HL-60/S4 treated with retinoic acid at 250 ng/mL for 4 days and 3 days (cell line): ENCODE results near the gene DUS2.
"Not testable (repeated sequence)": the region's sequence is repeated elsewhere in the genome, so short reads cannot be mapped to it uniquely, and the experiment has no call there.

ENCODE experiments used
- in situ Hi-C: fragments of 300-500 bp; cut with MboI; formaldehyde crosslinking; loops from 2 replicates; pipeline ENCODE4 v1.7.0; 2022; ENCODE audit warnings: low sequenced_read_pairs

Gene DUS2

DNA sequence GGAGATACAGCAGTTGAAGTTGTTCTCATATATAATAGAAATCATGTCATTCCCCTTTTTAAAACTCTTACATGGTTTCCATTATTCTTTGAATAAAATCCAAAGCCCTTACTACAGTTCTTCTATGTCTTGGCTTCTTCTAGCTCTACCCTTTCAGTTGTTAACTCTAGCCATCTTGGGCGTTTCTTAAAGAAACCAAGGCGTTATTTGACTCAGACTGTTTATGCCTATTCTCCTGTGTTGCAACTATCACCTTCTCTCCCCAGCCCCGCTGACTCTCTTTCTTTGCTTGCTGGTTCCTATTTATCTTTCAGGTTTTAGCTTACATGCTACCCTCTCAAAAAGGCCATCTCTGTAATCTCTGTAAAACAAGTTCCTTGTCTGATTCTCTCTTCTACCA lies 94.8 kb downstream of the DUS2 start:
- in situ Hi-C loops = no loop called here

DNA sequence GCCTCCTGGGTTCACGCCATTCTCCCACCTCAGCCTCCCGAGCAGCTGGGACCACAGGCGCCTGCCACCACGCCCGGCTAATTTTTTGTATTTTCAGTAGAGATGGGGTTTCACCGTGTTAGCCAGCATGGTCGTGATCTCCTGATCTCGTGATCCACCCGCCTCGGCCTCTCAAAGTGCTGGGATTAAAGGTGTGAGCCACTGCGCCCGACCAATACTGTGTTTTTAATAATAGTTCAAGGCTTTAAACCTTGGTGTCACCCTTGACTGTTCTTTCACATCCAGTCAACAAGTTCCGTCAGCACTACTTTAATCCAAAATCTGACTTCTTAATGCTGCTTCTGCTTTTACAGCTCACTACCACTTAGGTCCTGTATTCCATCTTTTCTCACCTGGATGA lies 95.9 kb downstream of the DUS2 start:
- in situ Hi-C loops = not testable (repeated sequence)

DNA sequence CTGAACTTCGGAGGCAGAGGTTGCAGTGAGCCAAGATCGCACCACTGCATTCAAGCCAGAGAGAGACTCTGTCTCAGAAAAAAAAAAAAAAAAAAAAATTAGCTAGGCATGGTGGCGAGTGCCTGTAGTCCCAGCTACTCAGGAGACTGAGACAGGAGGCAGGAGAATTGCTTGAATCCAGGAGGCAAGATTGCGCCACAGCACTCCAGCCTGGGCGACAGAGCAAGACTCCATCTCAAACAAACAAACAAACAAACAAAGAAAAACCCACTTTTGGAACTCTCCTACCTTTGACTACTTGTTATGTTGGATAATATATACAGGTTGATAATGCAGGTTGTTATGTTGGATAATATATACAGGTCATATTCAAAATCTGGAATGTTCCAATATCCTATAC lies 97.4 kb downstream of the DUS2 start:
- in situ Hi-C loops = not testable (repeated sequence)

DNA sequence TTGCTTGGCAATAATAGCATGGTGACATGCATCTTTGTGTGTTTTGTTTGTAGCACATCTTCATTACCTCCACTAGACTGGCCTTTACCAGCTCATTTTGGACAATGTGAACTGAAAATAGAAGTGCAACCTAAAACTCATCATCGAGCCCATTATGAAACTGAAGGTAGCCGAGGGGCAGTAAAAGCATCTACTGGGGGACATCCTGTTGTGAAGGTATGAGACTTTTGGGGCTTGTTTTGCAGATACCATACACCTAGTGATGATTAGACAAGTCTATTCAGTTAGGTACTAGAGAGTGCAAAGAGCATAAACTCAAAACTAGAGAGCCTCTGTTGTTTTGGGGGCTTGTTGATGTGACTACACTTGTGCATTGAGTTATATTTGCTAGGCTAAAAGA lies 103.3 kb downstream of the DUS2 start:
- in situ Hi-C loops = no loop called here

DNA sequence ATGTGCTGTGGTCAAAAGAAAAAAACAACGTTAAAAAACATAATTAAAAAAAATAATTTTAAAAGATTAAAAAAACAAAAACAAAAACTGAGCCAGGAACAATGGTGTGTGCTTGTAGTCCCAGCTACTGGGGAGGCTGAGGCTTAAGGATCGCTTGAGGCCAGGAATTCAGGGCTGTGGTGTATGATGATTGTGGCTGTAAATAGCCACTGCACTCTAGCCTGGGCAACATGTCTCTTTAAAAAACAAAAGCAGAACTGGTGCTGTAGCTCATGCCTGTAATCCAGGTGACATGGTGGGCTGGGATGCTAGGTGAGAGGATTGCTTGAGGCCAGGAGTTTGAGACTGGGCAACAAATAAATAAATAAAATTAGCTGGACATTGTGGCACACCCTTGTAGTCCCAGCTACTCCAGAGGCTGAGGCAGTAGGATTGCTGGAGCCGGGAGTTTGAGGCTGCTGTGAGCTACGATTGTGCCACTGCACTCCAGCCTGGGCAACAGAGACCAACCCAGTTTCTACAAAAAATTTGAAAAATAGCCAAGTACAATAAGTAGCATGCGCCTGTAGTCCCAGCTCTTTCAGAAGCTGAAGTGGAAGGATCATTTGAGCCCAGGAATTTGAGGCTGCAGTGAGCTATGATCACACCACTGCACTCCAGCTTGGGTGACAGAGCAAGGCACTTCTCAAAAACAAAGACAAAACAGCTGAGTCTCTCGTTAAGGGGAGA lies 105.7 kb downstream of the DUS2 start:
- in situ Hi-C loops = no loop called here
